GM19351 (cell line): ENCODE data around the gene SYT2.
"Not testable (repeated sequence)": the region's sequence is repeated elsewhere in the genome, so short reads cannot be mapped to it uniquely, and the experiment has no call there.

ENCODE experiments used
- ATAC-seq: cut with Tn5 transposase; IDR thresholded peaks from one replicate; pipeline ENCODE4 v1.9.1; 2021; ENCODE audit warnings: mild to moderate bottlenecking, moderate library complexity; ENCODE audit not compliant: unreplicated experiment

The SYT2 gene

DNA sequence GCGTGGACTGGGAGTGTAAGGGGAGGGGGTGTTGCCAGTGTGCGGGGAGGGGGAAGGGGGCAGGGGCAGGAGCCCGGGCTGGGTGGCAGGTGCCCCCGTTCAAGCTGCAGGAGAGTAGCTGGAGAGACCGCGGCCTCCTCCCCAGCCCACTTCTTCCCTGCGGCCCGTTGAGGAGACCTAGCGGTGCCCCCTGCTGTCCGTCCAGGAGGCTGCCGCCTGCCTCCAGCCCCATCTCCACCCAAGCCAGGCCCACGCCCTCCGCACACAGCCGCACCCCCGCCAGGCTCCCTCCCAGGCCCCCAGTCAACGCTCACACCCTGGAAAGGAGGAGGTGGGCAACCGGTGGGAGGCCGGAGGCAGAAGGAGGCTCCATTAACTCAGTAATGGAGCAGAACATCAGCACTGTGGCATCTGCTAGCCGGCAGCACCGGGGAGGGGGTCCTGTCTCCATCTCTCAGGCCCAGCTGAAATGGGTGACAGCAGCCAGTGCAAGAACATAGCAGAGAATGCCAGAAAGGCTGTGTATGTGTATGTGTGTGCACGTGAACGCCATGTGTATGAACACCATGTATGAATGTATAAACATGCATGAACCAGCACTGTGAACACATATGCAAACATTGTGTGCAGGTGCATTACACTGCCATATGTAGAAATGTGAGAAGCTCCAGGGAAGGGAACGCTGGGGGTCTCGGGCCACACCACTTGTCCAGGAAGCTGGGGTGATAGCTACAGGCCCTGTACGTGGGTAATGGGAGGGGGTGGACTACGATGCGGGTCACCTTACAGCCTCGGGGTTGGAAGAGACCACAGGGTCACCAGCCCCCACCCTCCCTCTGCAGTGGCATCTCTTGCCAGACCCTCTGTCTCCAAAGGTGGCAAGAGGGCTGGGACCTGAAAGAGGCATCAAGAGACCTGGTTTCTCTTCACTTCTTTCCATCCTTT is 84.6 kb downstream of the SYT2 start:
- peak; percentile 74 for ATAC-seq

DNA sequence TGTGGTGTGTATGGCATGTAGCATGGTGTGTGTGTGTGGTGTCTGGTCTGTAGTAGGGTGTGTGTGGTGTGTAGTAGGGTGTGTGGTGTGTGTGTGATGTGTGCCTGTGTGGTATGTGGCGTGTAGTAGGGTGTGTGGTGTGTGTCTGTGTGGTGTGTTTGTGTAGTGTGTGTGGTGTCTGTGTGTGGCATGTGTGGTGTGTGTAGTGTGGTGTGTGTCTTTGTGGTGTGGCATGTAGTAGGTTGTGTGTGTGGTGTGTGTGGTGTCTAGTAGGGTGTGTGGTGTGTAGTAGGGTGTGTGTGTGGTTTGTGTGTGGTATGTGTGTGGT is 85.5 kb downstream of the SYT2 start:
- no peak for ATAC-seq

DNA sequence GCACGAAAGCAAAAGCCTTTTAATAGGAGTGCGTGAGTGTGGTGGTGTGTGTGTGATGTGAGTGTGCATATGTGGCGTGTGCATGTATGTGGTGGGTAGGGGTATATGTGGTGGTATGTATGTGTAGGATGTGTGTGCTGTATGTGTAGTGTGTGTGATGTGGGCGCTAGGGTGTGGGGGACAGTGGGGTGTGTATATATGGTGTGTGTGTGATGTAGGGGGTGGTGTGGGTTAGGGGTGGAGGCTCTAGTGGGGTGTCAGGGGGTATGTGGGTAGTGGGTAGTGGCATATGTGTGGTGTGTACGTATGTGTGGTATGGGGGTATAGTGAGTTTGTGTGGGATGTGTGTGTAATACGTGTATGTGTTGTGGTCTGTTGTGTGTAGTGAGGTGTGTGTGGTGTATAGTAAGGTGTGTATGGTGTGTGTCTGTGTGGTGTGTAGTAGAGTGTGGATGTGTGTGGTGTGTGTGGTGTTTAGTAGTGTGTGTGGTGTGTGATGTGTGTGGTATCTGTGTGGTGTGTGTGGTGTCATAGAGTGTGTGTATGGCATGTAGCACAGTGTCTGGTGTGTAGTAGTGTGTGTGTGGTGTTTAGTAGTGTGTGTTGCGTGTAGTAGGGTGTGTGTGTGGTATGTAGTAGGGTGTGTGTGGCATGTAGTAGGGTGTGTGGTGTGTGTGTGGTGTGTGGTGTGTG is 86.0 kb downstream of the SYT2 start:
- ATAC-seq = no peak

- not testable (repeated sequence) for ATAC-seq
Observed at GRCh38 chr1:202623476-202623875, 86.8 kb downstream of the SYT2 start.

DNA sequence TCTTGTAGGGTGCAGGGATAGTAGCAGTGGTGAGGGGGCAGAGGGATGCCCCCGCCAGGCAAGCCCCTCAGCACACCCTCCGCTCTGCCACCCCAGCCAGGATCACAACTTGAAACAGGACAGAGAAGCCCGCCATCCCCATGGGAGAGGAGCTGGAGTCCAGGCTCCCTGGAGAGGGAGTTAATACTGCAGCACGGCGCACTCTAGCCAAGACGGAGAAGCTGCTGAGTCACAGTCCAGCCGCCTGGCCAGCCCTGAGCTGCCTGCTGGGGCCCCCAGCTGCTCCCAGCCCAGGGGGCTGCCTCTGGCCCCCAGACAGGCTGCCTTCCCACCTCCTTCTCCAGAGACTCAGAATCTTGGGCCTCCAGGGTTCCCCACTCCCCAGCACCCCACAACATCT is 87.2 kb downstream of the SYT2 start:
- no peak for ATAC-seq

GRCh38 chr1:202622388-202622787 is 87.9 kb downstream of the SYT2 start:
- no peak for ATAC-seq

DNA sequence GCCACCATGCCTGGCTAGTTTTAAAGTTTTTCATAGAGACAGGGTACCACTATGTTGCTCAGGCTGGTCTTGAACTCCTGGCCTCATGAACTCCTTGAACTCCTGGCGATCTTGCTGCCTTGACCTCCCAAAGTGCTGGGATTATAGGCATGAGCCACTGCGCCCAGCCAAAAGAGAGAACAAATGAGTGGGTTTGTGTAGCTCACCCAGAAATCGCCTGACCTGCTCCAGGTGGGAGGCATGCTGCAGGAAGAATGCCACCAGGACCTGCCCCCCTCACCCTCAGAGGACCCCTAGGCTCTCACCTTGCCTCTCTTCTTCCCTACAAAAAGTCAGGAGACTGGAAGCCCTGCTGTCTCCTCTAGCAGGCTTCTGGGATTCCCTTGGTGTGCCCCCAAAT is 88.8 kb downstream of the SYT2 start:
- no peak for ATAC-seq

GRCh38 chr1:202620036-202620435 is 90.2 kb downstream of the SYT2 start:
- not testable (repeated sequence) for ATAC-seq

DNA sequence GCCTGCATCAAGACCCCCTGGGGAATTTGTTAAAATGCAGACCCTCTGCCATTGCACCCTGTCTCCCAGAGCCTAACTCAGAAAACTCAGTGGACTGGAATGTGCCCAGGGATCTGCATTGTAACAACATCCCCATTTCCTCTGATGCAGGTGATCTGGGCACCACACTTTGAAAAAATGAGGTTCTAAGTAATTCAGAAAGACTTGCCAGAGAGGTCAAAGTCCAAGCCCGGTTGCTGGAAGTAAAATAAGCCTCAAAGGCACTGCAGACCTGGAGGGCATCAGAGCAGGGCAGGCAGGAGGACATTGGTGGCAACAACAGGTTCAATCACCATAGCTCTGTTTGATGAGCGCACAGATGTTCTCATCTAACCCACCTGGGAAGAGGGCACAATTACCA is 90.7 kb downstream of the SYT2 start:
- ATAC-seq = no peak

- ATAC-seq = not testable (repeated sequence)
Observed at GRCh38 chr1:202619012-202619411, 91.2 kb downstream of the SYT2 start.

- ATAC-seq = peak; percentile 41
Observed at GRCh38 chr1:202616355-202616915, 93.8 kb downstream of the SYT2 start.

DNA sequence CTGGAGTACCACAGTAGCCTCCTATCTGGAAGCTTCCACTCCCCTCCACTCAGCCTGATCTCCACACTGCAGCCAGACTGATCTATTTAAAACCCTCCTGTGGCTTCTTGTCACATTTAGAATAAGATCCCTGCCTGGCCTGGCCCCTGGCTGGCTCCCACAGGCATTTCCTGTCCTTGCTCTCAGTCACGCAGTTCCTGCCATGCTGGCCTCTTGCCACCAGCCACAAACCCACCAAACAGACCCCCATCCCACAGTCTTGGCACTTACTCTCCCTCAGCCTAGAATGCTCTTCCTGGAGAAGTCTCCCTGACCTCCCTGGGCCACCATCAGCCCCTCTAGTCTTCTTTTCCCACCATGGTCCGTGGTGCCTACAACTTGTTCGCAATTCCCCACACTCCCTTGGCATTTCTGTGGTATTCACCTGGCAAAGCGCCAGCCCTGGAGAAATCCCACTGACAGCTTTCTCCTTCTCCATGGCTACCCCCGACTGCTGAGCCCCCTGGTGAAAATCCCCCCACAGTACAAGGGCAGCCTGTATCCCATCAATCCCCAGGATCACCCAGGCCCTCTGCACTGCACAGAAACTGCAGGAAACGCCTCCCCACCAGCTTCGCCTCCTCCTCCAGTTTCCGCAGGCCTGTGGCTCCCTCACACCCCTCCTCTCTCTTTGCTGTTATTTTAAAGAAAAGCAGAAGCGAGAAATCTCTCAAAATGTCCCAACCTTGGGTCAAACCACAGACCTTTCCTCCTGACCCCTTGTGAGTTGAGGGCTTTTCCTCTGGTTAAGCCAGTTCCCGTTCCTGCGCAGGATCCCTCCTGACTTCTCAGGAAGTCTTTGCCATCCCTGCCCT is 94.5 kb downstream of the SYT2 start:
- ATAC-seq = peak; percentile 71

DNA sequence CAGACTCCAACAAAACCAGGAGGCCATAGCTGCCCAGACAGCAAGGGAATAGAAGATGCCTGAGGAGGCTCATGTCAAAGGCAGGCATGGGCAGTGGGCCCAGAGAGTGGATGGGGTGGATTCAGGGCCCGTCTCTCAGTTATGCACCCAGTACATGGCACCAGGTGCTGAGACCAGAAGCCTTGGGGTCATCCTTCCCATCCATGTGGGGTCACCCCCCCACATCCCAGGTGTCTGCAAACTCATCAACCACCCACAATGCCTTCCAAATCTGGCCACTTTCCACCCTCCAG is 95.1 kb downstream of the SYT2 start:
- ATAC-seq = not testable (repeated sequence)

DNA sequence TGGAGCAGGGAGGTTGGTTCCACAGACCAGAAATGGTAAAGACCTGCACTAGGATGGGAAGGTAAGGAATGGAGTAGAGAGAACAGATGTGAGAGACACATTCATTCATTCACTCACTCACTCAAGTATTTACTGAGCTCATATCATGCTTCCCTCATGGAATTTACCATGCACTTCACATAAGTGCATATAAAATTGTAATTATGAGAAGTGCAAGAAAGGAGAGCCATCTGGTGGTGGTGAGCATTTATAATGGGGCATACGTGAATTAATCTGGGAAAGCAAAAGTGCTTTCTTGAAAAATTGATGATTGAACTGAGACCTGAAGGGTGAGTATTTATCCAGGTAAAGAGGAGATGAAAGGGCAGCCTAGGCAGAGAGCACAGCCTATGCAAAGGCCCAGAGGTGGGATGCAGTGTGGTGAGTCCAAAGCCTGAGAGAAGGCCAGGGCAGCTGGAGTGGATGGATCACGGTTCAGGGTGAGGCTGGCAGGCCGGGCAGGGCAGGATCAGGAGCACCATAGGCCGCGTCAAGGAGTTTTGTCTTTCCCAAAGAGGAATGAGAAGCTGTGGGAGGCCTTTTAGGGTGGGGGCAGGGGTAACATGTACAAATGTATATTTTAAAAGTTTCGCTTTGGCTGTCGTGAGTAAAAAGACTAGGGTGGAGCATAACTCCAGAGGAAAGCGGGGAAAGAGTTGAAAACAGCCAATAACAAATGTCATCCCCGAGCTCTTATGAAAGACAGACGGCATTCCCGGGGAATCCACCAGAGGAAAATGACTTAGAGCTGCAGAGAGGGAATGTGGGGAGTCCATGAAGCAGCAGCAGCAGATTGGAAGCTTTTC is 95.7 kb downstream of the SYT2 start:
- ATAC-seq = not testable (repeated sequence)

- no peak for ATAC-seq
Observed at GRCh38 chr1:202613571-202613970, 96.7 kb downstream of the SYT2 start.

GRCh38 chr1:202612036-202612435 is 98.2 kb downstream of the SYT2 start:
- not testable (repeated sequence) for ATAC-seq

- no peak for ATAC-seq
Observed at GRCh38 chr1:202605515-202605914, 104.7 kb downstream of the SYT2 start.

GRCh38 chr1:202603435-202603834 is 106.8 kb downstream of the SYT2 start:
- no peak for ATAC-seq

DNA sequence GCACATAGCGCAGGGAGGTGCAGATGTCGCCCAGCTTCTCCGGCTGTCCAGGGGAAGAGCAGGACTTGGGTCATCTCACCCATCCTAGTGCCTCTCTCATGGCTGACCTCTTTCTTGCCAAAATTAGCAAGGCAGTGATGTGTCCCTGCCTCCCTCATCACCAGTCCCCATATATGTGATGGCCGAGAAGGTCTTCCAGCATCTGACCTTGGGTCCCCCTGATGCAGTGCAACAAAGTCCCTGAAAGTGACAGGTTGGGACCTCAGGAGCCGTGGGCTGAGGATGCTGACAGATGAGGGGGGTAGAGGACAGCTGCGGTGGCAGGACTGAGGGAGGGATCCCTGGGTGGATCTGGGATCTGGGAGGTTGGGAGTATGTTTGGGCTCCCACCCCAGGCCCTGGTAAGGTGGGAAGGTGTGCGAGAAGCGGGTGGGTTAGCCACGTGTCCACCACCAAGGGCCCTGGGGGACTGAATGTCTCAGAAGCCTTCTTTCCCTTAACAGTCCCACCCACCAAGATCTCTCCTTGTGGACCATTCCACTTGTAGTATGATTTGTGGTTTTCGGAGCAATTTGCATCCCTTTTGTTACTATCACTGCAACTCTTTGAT is 109.7 kb downstream of the SYT2 start:
- ATAC-seq = no peak
